Astrocyte of the spinal cord (primary cell): Measurements from ENCODE around the gene VEZF1.

Experiments used
- DNase-seq: peaks from one replicate; pipeline ENCODE4 v3.0.0; 2011; ENCODE audit warnings: low read depth, low spot score
- H3K4me3 ChIP-seq: 2 replicates; pipeline ENCODE4 v1.5.1; 2011; ENCODE audit warnings: low read depth, mild to moderate bottlenecking, low read length, moderate library complexity
- in situ Hi-C: cut with HindIII; loops from 2 replicates; pipeline ENCODE4 v1.10.0; 2017; ENCODE audit warnings: low sequenced_read_pairs
- TF ChIP-seq, protein P1 (sequence below): IDR thresholded peaks from 2 replicates; pipeline ENCODE4 v1.5.1; 2012; ENCODE audit warnings: low read depth, mild to moderate bottlenecking, low read length, inconsistent platforms

VEZF1 gene

GRCh38 chr17:57939797-57940196, 48.3 kb downstream of the VEZF1 start:
- H3K4me3 ChIP-seq = no peak overlapping the region
- DNase-seq = no peak
- in situ Hi-C loops = no loop called here
- TF ChIP-seq, protein P1, sequence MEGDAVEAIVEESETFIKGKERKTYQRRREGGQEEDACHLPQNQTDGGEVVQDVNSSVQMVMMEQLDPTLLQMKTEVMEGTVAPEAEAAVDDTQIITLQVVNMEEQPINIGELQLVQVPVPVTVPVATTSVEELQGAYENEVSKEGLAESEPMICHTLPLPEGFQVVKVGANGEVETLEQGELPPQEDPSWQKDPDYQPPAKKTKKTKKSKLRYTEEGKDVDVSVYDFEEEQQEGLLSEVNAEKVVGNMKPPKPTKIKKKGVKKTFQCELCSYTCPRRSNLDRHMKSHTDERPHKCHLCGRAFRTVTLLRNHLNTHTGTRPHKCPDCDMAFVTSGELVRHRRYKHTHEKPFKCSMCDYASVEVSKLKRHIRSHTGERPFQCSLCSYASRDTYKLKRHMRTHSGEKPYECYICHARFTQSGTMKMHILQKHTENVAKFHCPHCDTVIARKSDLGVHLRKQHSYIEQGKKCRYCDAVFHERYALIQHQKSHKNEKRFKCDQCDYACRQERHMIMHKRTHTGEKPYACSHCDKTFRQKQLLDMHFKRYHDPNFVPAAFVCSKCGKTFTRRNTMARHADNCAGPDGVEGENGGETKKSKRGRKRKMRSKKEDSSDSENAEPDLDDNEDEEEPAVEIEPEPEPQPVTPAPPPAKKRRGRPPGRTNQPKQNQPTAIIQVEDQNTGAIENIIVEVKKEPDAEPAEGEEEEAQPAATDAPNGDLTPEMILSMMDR = no peak

- H3K4me3 ChIP-seq = no peak overlapping the region
- TF ChIP-seq, protein P1 = no peak
- in situ Hi-C loops = no loop called here
- no peak for DNase-seq
Measured at GRCh38 chr17:57938061-57938502, 50.0 kb downstream of the VEZF1 start.

DNA sequence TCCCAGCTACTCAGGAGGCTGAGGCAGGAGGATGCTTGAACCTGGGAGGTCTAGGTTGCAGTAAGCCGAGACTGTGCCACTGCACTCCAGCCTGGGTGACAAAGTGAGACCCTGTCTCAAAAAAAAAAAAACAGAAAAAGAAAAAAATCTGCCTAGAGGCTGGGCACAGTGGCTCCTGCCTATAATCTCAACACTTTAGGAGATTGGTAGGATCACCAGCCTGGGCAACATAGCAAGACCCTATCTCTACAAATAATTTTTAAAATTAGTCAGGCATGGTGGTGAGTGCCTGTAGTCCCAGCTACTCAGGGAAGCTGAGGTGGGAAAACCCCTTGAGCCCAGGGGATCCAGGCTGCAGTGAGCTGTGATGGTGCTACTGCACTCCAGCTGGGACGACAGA, 50.6 kb downstream of the VEZF1 start:
- DNase-seq = no peak
- H3K4me3 ChIP-seq = no peak overlapping the region
- in situ Hi-C loops = no loop called here
- TF ChIP-seq, protein P1 = no peak

DNA sequence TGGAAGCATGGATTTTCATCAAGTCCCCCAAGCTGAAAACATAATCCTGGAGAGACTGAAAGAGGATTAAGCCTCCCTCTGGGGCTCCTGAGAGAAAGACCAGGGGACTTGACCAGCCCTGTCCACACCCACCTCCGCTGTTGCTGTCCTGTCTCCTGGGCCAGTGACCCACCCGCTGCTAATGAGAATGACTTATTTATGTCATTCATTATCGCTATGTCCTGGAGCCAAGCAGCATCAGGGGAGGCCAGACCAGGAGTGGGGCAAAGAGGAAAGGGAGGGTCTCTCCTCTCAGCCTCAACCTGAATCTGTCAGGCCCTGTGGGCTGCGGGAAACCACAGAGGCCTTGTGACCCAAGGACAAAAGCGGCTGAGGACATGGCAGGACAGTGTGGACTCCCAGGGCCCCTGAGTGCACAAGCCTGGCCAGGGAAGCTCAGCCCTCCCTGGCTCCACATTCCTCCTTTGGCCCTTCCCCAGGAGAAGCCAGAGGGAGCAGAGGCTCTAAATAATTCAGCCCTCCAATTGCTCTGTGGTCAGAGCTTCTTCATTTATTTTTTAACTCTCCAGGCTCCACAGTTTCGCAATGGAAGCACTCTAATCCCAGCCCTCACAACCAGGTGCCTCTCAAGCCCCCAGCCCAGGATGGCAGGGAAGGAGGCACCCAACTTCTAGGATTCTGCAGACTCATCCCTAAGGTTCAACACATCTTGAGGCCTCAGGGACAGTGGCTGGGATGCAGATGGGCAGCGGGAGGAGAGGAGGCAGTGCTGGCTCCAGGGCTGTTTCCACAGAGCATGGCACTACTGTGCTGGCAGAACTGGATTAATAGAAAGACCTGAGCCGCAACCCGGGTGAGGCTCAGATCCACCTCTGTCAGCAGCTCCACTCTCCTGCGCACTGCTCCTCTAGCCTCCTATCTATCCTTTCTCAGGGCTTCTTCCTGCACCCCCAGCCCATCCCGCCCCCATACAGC, 51.9 kb downstream of the VEZF1 start:
- no peak overlapping the region for H3K4me3 ChIP-seq
- in situ Hi-C loops = no loop called here
- TF ChIP-seq, protein P1 = no peak
- DNase-seq = peak; percentile 60

DNA sequence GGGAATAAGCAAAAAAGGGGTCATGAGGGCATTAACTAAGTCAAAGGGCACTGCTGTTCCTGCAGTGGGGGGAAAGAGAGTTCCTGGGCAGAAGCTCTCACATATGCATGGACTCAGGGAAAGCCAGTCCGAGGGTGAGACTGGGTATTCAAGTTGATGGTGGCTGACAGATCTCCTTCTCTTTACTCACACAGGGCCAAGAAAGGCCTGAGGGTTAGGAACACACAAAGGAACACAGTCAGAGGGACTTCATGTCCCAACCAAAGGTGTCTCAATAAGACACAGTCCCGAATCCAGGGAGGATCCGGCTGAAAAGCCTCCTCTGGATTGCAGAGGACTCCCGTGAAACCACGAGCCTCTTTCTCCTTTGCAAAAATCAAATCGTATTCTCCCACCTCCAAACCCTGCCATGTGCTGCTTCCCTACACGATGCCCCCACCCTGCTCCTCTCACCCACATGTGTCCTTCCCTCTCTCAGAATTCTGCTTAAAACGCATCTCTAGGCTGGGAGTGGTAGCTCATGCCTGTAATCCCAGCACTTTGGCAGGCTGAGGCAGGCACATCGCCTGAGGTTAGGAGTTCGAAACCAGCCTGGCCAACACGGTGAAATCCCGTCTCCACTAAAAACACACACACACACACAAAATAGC, 56.4 kb downstream of the VEZF1 start:
- no peak for DNase-seq
- in situ Hi-C loops = no loop called here
- H3K4me3 ChIP-seq = no peak overlapping the region
- TF ChIP-seq, protein P1 = no peak

DNA sequence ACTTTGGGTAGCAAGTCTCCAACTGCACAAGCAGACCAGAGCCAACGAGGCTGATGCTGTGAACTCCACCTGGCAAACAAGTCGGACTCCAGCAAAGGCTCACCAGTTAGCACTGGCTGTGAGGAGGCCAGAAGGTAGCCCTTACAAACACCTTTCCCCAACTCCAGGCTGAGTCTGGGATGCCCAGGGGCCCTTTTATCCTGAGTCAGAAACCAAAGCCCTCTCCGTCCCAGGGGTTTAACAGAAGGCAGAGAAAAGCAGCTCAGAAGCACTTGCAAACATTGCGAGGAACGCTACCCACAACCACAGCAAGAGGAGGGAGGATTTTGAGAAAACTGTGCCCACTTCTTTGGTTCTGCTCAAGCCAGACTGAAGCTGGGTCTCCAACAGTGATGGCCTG, 57.8 kb downstream of the VEZF1 start:
- TF ChIP-seq, protein P1 = no peak
- DNase-seq = no peak
- in situ Hi-C loops = no loop called here
- no peak overlapping the region for H3K4me3 ChIP-seq
